Measurements from ENCODE around the gene MAGI2.

DNA sequence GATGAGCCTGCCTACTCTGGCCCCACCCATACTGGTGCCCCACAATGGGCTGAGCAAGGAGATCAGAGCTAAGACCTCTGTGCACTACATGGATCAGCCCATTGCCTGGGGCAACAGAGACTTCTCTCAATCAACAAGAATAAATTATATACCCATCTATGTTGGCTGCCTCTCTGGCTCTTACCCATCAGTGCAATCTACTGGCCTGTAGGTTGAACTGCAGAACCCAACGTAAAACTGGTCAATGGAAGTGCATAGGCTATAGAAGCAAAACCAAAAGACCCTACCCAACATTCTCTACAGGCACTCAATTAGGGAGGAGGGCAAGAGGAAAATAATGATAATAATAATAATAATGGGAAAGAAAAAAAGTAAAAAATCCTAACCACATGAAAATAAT lies 574.3 kb downstream of the MAGI2 start:
- TF ChIP-seq, protein P1, sequence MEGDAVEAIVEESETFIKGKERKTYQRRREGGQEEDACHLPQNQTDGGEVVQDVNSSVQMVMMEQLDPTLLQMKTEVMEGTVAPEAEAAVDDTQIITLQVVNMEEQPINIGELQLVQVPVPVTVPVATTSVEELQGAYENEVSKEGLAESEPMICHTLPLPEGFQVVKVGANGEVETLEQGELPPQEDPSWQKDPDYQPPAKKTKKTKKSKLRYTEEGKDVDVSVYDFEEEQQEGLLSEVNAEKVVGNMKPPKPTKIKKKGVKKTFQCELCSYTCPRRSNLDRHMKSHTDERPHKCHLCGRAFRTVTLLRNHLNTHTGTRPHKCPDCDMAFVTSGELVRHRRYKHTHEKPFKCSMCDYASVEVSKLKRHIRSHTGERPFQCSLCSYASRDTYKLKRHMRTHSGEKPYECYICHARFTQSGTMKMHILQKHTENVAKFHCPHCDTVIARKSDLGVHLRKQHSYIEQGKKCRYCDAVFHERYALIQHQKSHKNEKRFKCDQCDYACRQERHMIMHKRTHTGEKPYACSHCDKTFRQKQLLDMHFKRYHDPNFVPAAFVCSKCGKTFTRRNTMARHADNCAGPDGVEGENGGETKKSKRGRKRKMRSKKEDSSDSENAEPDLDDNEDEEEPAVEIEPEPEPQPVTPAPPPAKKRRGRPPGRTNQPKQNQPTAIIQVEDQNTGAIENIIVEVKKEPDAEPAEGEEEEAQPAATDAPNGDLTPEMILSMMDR (conservative IDR thresholded peaks at IDR 0.05; ENCODE audit: low read depth in 2 of 2) = peak; percentile 17 to 43; a peak in 2 of 4 replicates
- TF ChIP-seq POLR2AphosphoS5 (IDR thresholded peaks at IDR 0.05; ENCODE audit: low read depth) (no peak), JUNB (IDR thresholded peaks at IDR 0.05; ENCODE audit: unreplicated experiment) (no peak), ZNF114 (CRISPR knock-in tag; IDR thresholded peaks at IDR 0.05) (no peak), EZH2phosphoT487 (IDR thresholded peaks at IDR 0.05; ENCODE audit: unreplicated experiment) (no peak), EZH2 (IDR thresholded peaks at IDR 0.05; ENCODE audit: low read depth, unreplicated experiment) (no peak), CREB1 (CRISPR knock-in tag; IDR thresholded peaks at IDR 0.05; ENCODE audit: low read depth) (no peak), ZNF331 (CRISPR knock-in tag; IDR thresholded peaks at IDR 0.05; ENCODE audit: low read depth) (no peak), STAT1 (IDR thresholded peaks at IDR 0.05; ENCODE audit: unreplicated experiment) (no peak)
- TF ChIP-seq, protein P2, sequence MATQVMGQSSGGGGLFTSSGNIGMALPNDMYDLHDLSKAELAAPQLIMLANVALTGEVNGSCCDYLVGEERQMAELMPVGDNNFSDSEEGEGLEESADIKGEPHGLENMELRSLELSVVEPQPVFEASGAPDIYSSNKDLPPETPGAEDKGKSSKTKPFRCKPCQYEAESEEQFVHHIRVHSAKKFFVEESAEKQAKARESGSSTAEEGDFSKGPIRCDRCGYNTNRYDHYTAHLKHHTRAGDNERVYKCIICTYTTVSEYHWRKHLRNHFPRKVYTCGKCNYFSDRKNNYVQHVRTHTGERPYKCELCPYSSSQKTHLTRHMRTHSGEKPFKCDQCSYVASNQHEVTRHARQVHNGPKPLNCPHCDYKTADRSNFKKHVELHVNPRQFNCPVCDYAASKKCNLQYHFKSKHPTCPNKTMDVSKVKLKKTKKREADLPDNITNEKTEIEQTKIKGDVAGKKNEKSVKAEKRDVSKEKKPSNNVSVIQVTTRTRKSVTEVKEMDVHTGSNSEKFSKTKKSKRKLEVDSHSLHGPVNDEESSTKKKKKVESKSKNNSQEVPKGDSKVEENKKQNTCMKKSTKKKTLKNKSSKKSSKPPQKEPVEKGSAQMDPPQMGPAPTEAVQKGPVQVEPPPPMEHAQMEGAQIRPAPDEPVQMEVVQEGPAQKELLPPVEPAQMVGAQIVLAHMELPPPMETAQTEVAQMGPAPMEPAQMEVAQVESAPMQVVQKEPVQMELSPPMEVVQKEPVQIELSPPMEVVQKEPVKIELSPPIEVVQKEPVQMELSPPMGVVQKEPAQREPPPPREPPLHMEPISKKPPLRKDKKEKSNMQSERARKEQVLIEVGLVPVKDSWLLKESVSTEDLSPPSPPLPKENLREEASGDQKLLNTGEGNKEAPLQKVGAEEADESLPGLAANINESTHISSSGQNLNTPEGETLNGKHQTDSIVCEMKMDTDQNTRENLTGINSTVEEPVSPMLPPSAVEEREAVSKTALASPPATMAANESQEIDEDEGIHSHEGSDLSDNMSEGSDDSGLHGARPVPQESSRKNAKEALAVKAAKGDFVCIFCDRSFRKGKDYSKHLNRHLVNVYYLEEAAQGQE (IDR thresholded peaks at IDR 0.05; ENCODE audit: unreplicated experiment) = no peak
